Measurements from ENCODE around the gene B2M. TPM values are rescaled to one million over a fixed set of nuclear protein-coding genes. Genes with fewer than 3 reads are reported as not detected.
A peak's percentile ranks its signal among the peaks of the same experiment; 100 is the strongest.
"Not testable (repeated sequence)": the region's sequence is repeated elsewhere in the genome, so short reads cannot be mapped to it uniquely, and the experiment has no call there.

B2M gene
- total RNA-seq, 2 donors from 2014 or later: 5,611 to 6,275 TPM

DNA sequence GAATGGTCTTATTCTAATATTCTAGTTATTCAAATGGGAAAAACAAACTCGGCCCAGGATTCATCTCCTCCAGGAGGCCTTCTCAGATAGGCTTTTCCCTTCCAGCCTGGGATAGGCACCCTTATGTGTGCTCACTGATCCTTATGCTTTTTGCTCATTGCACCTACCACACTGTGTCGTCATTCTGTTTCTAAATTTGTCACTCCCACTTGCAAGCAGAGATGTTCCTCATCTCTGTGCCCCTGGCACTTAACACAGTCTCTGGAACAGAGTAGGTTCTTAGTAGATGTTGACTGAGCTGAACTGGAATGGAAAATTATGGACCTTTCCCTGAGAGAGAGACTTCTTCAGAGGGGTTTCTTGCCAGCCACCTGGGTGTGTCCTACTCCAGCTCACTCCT is 29.1 kb upstream of the B2M start:
- peaks cover 76% of the 10 kb centered on the region for H3K4me1 Mint-ChIP-seq (ENCODE audit: low read depth)
- no peaks in the 10 kb centered on the region for H3K27me3 Mint-ChIP-seq (ENCODE audit: low read depth)
- H3K9me3 Mint-ChIP-seq: peaks cover 5% of the 10 kb centered on the region in 2 donors
- ATAC-seq (replicated peaks in 1 of 2): peak; percentile 68 to 76
- peak in 1 of 2 donors; percentile 36 for DNase-seq
- peak overlapping the region; percentile 97 for H3K27ac Mint-ChIP-seq
- H3K4me3 Mint-ChIP-seq: peak overlapping the region; percentile 79 to 93
- peaks cover 12 to 18% of the 10 kb centered on the region in 2 donors for H3K36me3 Mint-ChIP-seq (ENCODE audit: insufficient read depth in 2 of 2)

DNA sequence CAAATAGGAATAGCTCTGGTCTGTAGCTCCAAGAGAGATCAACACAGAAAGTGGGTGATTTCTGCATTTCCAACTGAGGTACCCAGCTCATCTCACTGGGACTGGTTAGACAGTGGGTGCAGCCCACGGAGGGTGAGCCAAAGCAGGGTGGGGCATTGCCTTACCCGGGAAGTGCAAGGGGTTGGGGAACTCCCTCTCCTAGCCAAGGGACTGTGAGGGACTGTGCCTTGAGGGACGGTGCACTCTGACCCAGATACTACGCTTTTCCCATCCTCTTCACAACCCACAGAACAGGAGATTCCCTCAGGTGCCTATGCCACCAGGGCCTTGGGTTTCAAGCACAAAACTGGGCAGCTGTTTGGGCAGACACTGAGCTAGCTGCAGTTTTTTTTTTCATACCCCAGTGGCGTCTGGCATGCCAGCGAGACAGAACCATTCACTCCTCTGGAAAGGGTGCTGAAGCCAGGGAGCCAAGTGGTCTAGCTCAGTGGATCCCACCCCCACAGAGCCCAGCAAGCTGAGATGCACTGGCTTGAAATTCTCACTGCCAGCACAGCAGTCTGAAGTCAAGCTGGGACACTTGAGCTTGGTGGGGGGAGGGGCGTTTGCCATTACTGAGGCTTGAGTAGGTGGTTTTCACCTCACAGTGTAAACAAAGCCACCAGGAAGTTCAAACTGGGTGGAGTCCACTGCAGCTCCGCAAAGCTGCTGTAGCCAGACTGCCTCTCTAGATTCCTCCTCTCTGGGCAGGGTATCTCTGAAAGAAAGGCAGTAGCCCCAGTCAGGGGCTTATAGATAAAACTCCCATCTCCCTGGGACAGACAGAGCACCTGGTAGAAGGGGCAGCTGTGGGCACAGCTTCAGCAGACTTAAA is 28.3 kb upstream of the B2M start:
- peak overlapping the region; percentile 97 for H3K27ac Mint-ChIP-seq
- DNase-seq (peak; percentile 86 to 87), ATAC-seq (replicated peaks in 1 of 2) (peak; percentile 72 to 74)
- not testable (repeated sequence) for H3K27me3 Mint-ChIP-seq (ENCODE audit: low read depth); H3K9me3 Mint-ChIP-seq
- H3K4me3 Mint-ChIP-seq: peak overlapping the region; percentile 79 to 93
- H3K36me3 Mint-ChIP-seq (ENCODE audit: insufficient read depth in 2 of 2): peaks cover 18 to 24% of the 10 kb centered on the region in 2 donors
- peaks cover 69% of the 10 kb centered on the region for H3K4me1 Mint-ChIP-seq (ENCODE audit: low read depth)

- ATAC-seq (replicated peaks in 1 of 2); H3K4me3 Mint-ChIP-seq; H3K9me3 Mint-ChIP-seq; H3K27me3 Mint-ChIP-seq (ENCODE audit: low read depth); DNase-seq; H3K27ac Mint-ChIP-seq: not testable (repeated sequence)
- Mint-ChIP-seq H3K36me3 (ENCODE audit: insufficient read depth in 2 of 2) (peaks cover 19 to 29% of the 10 kb centered on the region in 2 donors), H3K4me1 (ENCODE audit: low read depth) (peaks cover 16% of the 10 kb centered on the region)
Observed at GRCh38 chr15:44689318-44689717, 22.0 kb upstream of the B2M start.

- Mint-ChIP-seq H3K36me3 (ENCODE audit: insufficient read depth in 2 of 2) (peaks cover 16 to 27% of the 10 kb centered on the region in 2 donors), H3K4me1 (ENCODE audit: low read depth) (peaks cover 13% of the 10 kb centered on the region)
- not testable (repeated sequence) for H3K27me3 Mint-ChIP-seq (ENCODE audit: low read depth); H3K4me3 Mint-ChIP-seq; H3K27ac Mint-ChIP-seq; DNase-seq; H3K9me3 Mint-ChIP-seq
- ATAC-seq (replicated peaks in 1 of 2): peak in 1 of 2 donors; percentile 40
Observed at GRCh38 chr15:44690245-44690644, 21.1 kb upstream of the B2M start.

GRCh38 chr15:44692659-44693058 is 18.7 kb upstream of the B2M start:
- Mint-ChIP-seq H3K9me3 (peaks cover 2 to 5% of the 10 kb centered on the region in 2 donors), H3K4me1 (ENCODE audit: low read depth) (peaks cover 7% of the 10 kb centered on the region), H3K27me3 (ENCODE audit: low read depth) (no peaks in the 10 kb centered on the region), H3K27ac (no peak overlapping the region), H3K4me3 (no peak overlapping the region), H3K36me3 (ENCODE audit: insufficient read depth in 2 of 2) (peaks cover 5 to 13% of the 10 kb centered on the region in 2 donors)
- ATAC-seq (replicated peaks in 1 of 2) (no peak), DNase-seq (no peak)

- peaks cover 0 to 2% of the 10 kb centered on the region in 2 donors for H3K36me3 Mint-ChIP-seq (ENCODE audit: insufficient read depth in 2 of 2)
- ATAC-seq (replicated peaks in 1 of 2) (no peak), DNase-seq (no peak)
- H3K9me3 Mint-ChIP-seq: peaks cover 4 to 5% of the 10 kb centered on the region in 2 donors
- no peaks in the 10 kb centered on the region for H3K27me3 Mint-ChIP-seq (ENCODE audit: low read depth)
- H3K4me3 Mint-ChIP-seq: no peak overlapping the region
- peaks cover 7% of the 10 kb centered on the region for H3K4me1 Mint-ChIP-seq (ENCODE audit: low read depth)
- no peak overlapping the region for H3K27ac Mint-ChIP-seq
Observed at GRCh38 chr15:44694416-44694815, 16.9 kb upstream of the B2M start.

DNA sequence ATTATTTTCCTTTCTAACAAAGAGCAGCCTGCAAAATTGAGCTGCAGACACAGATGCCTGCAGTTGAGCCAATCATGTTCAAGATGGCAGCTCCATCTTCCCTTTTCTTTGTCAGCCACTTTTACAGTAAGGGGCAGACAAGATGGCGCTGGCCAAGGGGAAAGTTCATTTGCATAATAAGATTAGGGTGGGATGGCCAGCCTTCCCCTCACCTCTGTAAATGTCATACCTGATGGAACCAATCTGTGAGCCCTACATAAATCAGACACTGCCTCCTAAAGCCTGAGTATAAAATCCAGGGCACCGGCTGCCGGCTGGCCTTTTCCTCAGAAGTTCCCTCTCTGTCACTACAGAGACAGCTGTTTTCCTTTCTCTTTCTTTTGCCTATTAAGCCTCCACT is 16.0 kb upstream of the B2M start:
- Mint-ChIP-seq H3K36me3 (ENCODE audit: insufficient read depth in 2 of 2) (peaks cover 2 to 5% of the 10 kb centered on the region in 2 donors), H3K4me1 (ENCODE audit: low read depth) (peaks cover 7% of the 10 kb centered on the region), H3K27ac (no peak overlapping the region), H3K27me3 (ENCODE audit: low read depth) (no peaks in the 10 kb centered on the region), H3K4me3 (no peak overlapping the region), H3K9me3 (peaks cover 5% of the 10 kb centered on the region in 2 donors)
- no peak for ATAC-seq (replicated peaks in 1 of 2)
- DNase-seq: no peak

DNA sequence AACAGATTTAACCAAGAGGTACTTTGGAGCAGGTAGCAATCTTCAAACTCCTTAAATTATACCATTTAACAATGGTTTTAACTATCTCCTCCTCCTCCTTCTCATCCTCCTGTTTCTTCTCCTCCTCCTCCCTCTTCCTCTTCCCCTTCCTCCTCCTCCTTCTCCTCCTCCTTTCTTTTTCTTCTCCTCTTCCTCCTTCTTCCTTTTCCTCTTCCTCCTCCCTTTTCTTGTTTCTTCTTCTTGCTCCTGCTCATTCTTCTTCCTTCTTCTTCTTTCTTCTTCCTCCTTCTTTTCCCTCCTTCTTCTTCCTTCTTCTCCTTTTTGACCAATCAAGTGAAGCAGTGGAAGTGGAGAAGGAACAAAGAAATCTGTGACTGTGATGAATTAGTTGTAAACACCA is 14.3 kb upstream of the B2M start:
- Mint-ChIP-seq H3K36me3 (ENCODE audit: insufficient read depth in 2 of 2) (peaks cover 8 to 14% of the 10 kb centered on the region in 2 donors), H3K27me3 (ENCODE audit: low read depth) (no peaks in the 10 kb centered on the region), H3K27ac (no peak overlapping the region), H3K4me3 (no peak overlapping the region), H3K4me1 (ENCODE audit: low read depth) (peaks cover 16% of the 10 kb centered on the region), H3K9me3 (peaks cover 5 to 15% of the 10 kb centered on the region in 2 donors)
- ATAC-seq (replicated peaks in 1 of 2) (no peak), DNase-seq (no peak)

DNA sequence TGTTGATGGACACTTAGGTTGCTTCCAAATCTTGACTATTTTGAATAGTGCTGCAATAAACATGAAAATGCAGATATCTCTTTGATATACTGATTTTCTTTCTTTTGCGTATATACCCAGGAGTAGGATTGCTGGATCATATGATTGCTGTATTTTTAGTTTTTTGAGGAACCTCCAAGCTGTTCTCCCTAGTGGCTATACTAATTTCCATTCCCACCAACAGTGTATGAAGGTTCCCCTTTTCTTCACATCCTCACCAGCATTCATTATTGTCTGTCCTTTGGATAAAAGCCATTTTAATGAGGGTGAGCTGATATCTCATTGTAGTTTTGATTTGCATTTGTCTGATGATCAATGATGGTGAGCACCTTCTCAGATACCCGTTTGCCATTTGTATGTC is 12.7 kb upstream of the B2M start:
- H3K4me1 Mint-ChIP-seq (ENCODE audit: low read depth): peaks cover 16% of the 10 kb centered on the region
- no peak overlapping the region for H3K4me3 Mint-ChIP-seq
- no peak overlapping the region for H3K27ac Mint-ChIP-seq
- peaks cover 9 to 18% of the 10 kb centered on the region in 2 donors for H3K9me3 Mint-ChIP-seq
- no peaks in the 10 kb centered on the region for H3K27me3 Mint-ChIP-seq (ENCODE audit: low read depth)
- no peak for ATAC-seq (replicated peaks in 1 of 2)
- no peak for DNase-seq
- H3K36me3 Mint-ChIP-seq (ENCODE audit: insufficient read depth in 2 of 2): peaks cover 12 to 26% of the 10 kb centered on the region in 2 donors

DNA sequence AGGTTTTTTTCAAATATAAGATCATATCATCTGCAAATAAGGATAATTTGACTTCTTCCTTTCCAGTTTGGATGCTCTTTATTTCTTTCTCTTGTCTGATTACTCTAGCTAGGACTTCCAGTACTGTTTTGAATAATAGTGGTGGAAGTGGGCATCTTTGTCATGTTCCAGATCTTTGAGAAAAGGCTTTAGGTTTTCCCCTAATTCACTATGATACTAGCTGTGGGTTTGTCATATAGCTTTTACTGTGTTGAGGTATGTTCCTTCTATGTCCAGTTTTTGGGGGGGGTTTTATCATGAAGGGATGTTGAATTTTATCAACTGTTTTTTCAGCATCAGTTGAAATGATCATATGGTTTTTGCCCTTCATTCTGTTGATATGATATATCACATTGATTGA is 10.6 kb upstream of the B2M start:
- H3K9me3 Mint-ChIP-seq: peaks cover 13 to 21% of the 10 kb centered on the region in 2 donors
- H3K27ac Mint-ChIP-seq: peak overlapping the region; percentile 6
- H3K4me3 Mint-ChIP-seq: peak overlapping the region in 1 of 2 donors; percentile 5
- H3K4me1 Mint-ChIP-seq (ENCODE audit: low read depth): peaks cover 30% of the 10 kb centered on the region
- ATAC-seq (replicated peaks in 1 of 2): peak; percentile 73 to 80
- peaks cover 17 to 40% of the 10 kb centered on the region in 2 donors for H3K36me3 Mint-ChIP-seq (ENCODE audit: insufficient read depth in 2 of 2)
- H3K27me3 Mint-ChIP-seq (ENCODE audit: low read depth); DNase-seq: not testable (repeated sequence)

GRCh38 chr15:44705986-44706385 is 5.3 kb upstream of the B2M start:
- no peak for ATAC-seq (replicated peaks in 1 of 2)
- H3K36me3 Mint-ChIP-seq (ENCODE audit: insufficient read depth in 2 of 2): peaks cover 18 to 38% of the 10 kb centered on the region in 2 donors

DNA sequence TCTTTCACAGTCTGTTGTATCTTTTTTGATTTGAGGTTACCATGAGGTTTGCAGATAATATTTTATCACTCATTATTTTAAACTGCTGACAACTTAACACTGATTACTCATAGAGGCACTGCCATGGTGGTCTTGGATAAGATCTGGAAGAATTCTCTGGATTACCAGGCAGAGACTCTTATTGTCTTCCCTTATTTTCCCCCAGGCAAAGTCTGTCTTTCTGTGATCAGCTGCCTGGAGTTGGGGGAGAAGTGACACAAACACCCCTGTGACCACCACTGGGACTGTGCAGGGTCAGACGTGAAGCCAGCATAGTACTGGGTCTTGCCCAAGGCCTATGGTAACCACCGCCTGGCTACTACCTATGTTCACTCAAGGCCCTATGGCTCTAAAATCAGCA is 4.9 kb upstream of the B2M start:
- Mint-ChIP-seq H3K27ac (no peak overlapping the region), H3K36me3 (ENCODE audit: insufficient read depth in 2 of 2) (peaks cover 22 to 39% of the 10 kb centered on the region in 2 donors), H3K4me1 (ENCODE audit: low read depth) (peaks cover 30% of the 10 kb centered on the region), H3K4me3 (no peak overlapping the region), H3K27me3 (ENCODE audit: low read depth) (no peaks in the 10 kb centered on the region), H3K9me3 (peaks cover 8 to 10% of the 10 kb centered on the region in 2 donors)
- ATAC-seq (replicated peaks in 1 of 2): no peak
- DNase-seq: no peak

More at GRCh38 chr15:44705986-44706385, 5.3 kb upstream of the B2M start:
- Mint-ChIP-seq H3K9me3 (peaks cover 8 to 11% of the 10 kb centered on the region in 2 donors), H3K27ac (no peak overlapping the region), H3K4me3 (no peak overlapping the region), H3K4me1 (ENCODE audit: low read depth) (peaks cover 32% of the 10 kb centered on the region), H3K27me3 (ENCODE audit: low read depth) (no peaks in the 10 kb centered on the region)
- no peak for DNase-seq

DNA sequence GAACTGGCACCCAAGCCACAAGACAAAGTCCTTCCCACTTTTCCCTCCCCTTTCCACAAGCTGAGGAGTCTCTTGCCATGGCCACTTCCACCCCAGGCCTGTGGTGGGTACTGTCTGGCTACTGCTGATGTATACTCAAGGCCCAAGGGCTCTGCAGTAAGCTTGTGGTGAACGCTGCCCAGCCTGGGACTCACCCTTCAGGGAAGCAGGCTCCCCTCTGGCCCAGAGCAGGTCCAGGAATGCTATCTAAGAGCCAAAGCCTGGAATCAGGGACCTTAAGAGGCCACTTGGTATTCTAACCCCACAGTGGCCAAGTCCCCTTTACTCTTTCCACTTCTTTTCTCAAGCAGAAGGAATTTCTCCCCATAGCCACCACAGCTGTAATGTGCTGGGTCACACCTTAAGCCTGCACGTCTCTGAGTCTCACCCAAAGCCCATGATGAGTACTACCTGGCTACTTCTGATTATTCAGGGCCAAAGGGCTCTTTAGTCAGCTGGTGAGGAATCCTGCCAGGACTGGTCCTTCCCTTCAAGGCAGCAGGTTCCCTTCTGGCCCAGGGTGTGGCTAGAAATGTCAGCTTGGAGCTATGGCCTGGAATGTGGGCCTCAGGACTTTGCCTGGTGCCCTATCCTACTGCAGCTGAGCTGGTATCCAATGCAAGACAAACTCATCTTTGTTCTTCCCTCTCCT is 4.2 kb upstream of the B2M start:
- H3K4me3 Mint-ChIP-seq: no peak overlapping the region
- ATAC-seq (replicated peaks in 1 of 2): no peak
- H3K9me3 Mint-ChIP-seq: peaks cover 5 to 8% of the 10 kb centered on the region in 2 donors
- no peaks in the 10 kb centered on the region for H3K27me3 Mint-ChIP-seq (ENCODE audit: low read depth)
- H3K4me1 Mint-ChIP-seq (ENCODE audit: low read depth): peaks cover 30% of the 10 kb centered on the region
- no peak overlapping the region for H3K27ac Mint-ChIP-seq
- peaks cover 20 to 43% of the 10 kb centered on the region in 2 donors for H3K36me3 Mint-ChIP-seq (ENCODE audit: insufficient read depth in 2 of 2)
- DNase-seq: no peak
